H1 (cell line): ENCODE data around the gene ZDHHC22. TPM values are rescaled to one million over a fixed set of nuclear protein-coding genes. Genes with fewer than 3 reads are reported as not detected.
A peak's percentile ranks its signal among the peaks of the same experiment; 100 is the strongest.

Experiments
- BACH1 ChIP-seq: IDR thresholded peaks from 2 replicates; pipeline ENCODE4 v1.6.1; 2012; ENCODE audit warnings: low read length, improper control_type of control experiment
- CHD7 ChIP-seq: fragments of 300-600 bp; sonication (generic); IDR thresholded peaks from 2 replicates; pipeline ENCODE4 v1.7.1; 2012; ENCODE audit warnings: low read length, moderate library complexity, mild to moderate bottlenecking, inconsistent platforms; ENCODE audit not compliant: insufficient replicate concordance
- EGR1 ChIP-seq: IDR thresholded peaks from 2 replicates; pipeline ENCODE4 v1.6.1; 2011; ENCODE audit warnings: low read depth, low read length, borderline replicate concordance
- EZH2 ChIP-seq: fragments of 200-600 bp; sonication (generic); IDR thresholded peaks from 2 replicates; pipeline ENCODE4 v1.7.1; 2012; ENCODE audit warnings: low read depth, mild to moderate bottlenecking, moderate library complexity, low read length, inconsistent platforms; ENCODE audit not compliant: severe bottlenecking
- GTF2F1 ChIP-seq: IDR thresholded peaks from 2 replicates; pipeline ENCODE4 v1.6.1; 2012; ENCODE audit warnings: low read depth, low read length, improper control_type of control experiment, borderline replicate concordance
- POU5F1 ChIP-seq: IDR thresholded peaks from 2 replicates; pipeline ENCODE4 v1.6.1; 2011; ENCODE audit warnings: low read depth, mild to moderate bottlenecking, low read length, moderate library complexity
- RAD21 ChIP-seq, 2 experiments: IDR thresholded peaks in 1 of 2; conservative IDR thresholded peaks in 1 of 2; 2 replicates each; pipeline ENCODE4 v1.6.1; 2011; ENCODE audit warnings: low read depth in 2 of 2, low read length in 2 of 2, improper control_type of control experiment in 1 of 2, inconsistent platforms in 1 of 2, mild to moderate bottlenecking in 1 of 2, moderate library complexity in 1 of 2
- SIRT6 ChIP-seq: IDR thresholded peaks from one replicate; pipeline ENCODE4 v1.7.1; 2012; ENCODE audit warnings: low read length, inconsistent platforms
- SP1 ChIP-seq: IDR thresholded peaks from 2 replicates; pipeline ENCODE4 v1.6.1; 2011; ENCODE audit warnings: low read depth, low read length
- SRF ChIP-seq: IDR thresholded peaks from 2 replicates; pipeline ENCODE4 v1.6.1; 2011; ENCODE audit warnings: mild to moderate bottlenecking, low read depth, low read length, moderate library complexity
- polyA plus RNA-seq, 7 experiments: library from polyadenylated mRNA; depleted of rRNA in 3 of 7; stranded (reverse) in 5 of 7; unstranded in 2 of 7; fragments of >200 nt in 5 of 7; fragments of 200-250 nt in 2 of 7; gene quantifications; 1 replicate in 5 of 7; 2 replicates in 1 of 7; 4 replicates in 1 of 7; pipeline versions ENCODE4 v1.2.1 to v1.2.3, GENCODE V29; 2011 to 2013; ENCODE audit warnings: missing spikeins in 2 of 7, mixed read lengths in 2 of 7
- total RNA-seq: library from RNA; stranded (reverse); fragmentation: NEBNext Ultra II Directional; extraction: Animal tissue kit (Norgen Biotek cat#: 25700); gene quantifications from 2 replicates; pipeline ENCODE4 v1.2.1, GENCODE V29; 2021

The ZDHHC22 gene
- total and polyA plus RNA-seq, 2 of the 8 experiments (the other 6 are each of a cell fraction or from before 2014, with no cell fraction given), result 23.8 to 55.2 TPM

- TF ChIP-seq POU5F1, result no peak
- TF ChIP-seq GTF2F1, result no peak
- no peak for TF ChIP-seq EGR1
- peak; percentile 84 for TF ChIP-seq SP1
- TF ChIP-seq EZH2, result no peak
- 0 out of 4 replicates have a peak, but pooled peaks of 1 of the 2 experiments have one; percentile 7 for TF ChIP-seq RAD21 (IDR thresholded peaks at IDR 0.05 in 1 of 2, conservative IDR thresholded peaks at IDR 0.05 in 1 of 2; ENCODE audit: low read depth in 2 of 2, low read length in 2 of 2)
- peak; percentile 43; the same call in 1 of the 2 replicates for TF ChIP-seq BACH1
- TF ChIP-seq SRF, result no peak
- TF ChIP-seq SIRT6, result no peak
- no peak for TF ChIP-seq CHD7
Measured at GRCh38 chr14:77181603-77182437, 40.2 kb upstream of the ZDHHC22 start, which contains the start of gene TMEM63C (continued).
